Brain microvascular endothelial cell (primary cell): ENCODE measurements around the gene MYPOP.
"Not testable (repeated sequence)": the region's sequence is repeated elsewhere in the genome, so short reads cannot be mapped to it uniquely, and the experiment has no call there.

Source experiments
- DNase-seq: peaks from one replicate; pipeline ENCODE4 v3.0.0-alpha.2; 2020
- H3K27ac ChIP-seq: fragments of 250-450 bp; sonication (Bioruptor Pico); 2 replicates; pipeline ENCODE4 v1.5.1; 2020; ENCODE audit warnings: mild to moderate bottlenecking, moderate library complexity
- H3K27me3 ChIP-seq: fragments of 250-450 bp; sonication (Bioruptor Pico); replicated peaks from 2 replicates; pipeline ENCODE4 v1.5.1; 2020; ENCODE audit warnings: mild to moderate bottlenecking
- H3K36me3 ChIP-seq: fragments of 250-450 bp; sonication (Bioruptor Pico); replicated peaks from 2 replicates; pipeline ENCODE4 v1.5.1; 2020; ENCODE audit warnings: mild to moderate bottlenecking
- H3K4me3 ChIP-seq: 2 replicates; pipeline ENCODE4 v1.5.1; 2011; ENCODE audit warnings: low read depth, mild to moderate bottlenecking, control low read depth, low read length, moderate library complexity
- CTCF ChIP-seq: IDR thresholded peaks from 2 replicates; pipeline ENCODE4 v1.5.1; 2011; ENCODE audit warnings: low read depth, mild to moderate bottlenecking, moderate library complexity, low read length, control low read depth, inconsistent platforms; ENCODE audit errors: missing control alignments
- in situ Hi-C: cut with HindIII; loops from 2 replicates; pipeline ENCODE4 v1.10.0; 2017; ENCODE audit warnings: low sequenced_read_pairs, low pct_ligation_motif_present

The MYPOP gene

GRCh38 chr19:45873219-45873772, 29.1 kb downstream of the MYPOP start:
- no peaks in the 10 kb centered on the region for H3K27me3 ChIP-seq
- in situ Hi-C loops: no loop called here
- H3K36me3 ChIP-seq: no peaks in the 10 kb centered on the region
- no peak overlapping the region for H3K27ac ChIP-seq
- no peak for DNase-seq
- no peak overlapping the region for H3K4me3 ChIP-seq
- TF ChIP-seq CTCF: no peak

GRCh38 chr19:45872095-45872919, 30.1 kb downstream of the MYPOP start:
- H3K4me3 ChIP-seq: no peak overlapping the region

GRCh38 chr19:45870798-45871197, 31.6 kb downstream of the MYPOP start:
- in situ Hi-C loops: no loop called here

More at GRCh38 chr19:45872095-45872919, 30.1 kb downstream of the MYPOP start:
- Histone ChIP-seq H3K27ac (no peak overlapping the region), H3K36me3 (no peaks in the 10 kb centered on the region), H3K27me3 (no peaks in the 10 kb centered on the region)
- TF ChIP-seq CTCF: no peak
- in situ Hi-C loops: no loop called here
- DNase-seq: no peak

GRCh38 chr19:45867241-45867640, 35.2 kb downstream of the MYPOP start:
- peaks cover 21% of the 10 kb centered on the region for H3K27me3 ChIP-seq
- in situ Hi-C loops, DNase-seq, H3K36me3 ChIP-seq, H3K27ac ChIP-seq, H3K4me3 ChIP-seq: not testable (repeated sequence)

More at GRCh38 chr19:45870798-45871197, 31.6 kb downstream of the MYPOP start:
- no peak for DNase-seq
- H3K4me3 ChIP-seq: no peak overlapping the region
- no peak for TF ChIP-seq CTCF
- no peak overlapping the region for H3K27ac ChIP-seq
- H3K36me3 ChIP-seq: no peaks in the 10 kb centered on the region
- no peaks in the 10 kb centered on the region for H3K27me3 ChIP-seq

- Histone ChIP-seq H3K27me3 (peaks cover 21% of the 10 kb centered on the region), H3K27ac (no peak overlapping the region), H3K4me3 (no peak overlapping the region), H3K36me3 (no peaks in the 10 kb centered on the region)
- in situ Hi-C loops: no loop called here
- TF ChIP-seq CTCF: no peak
- no peak for DNase-seq
Measured at GRCh38 chr19:45866400-45867176, 35.8 kb downstream of the MYPOP start.

GRCh38 chr19:45865269-45865948, 37.0 kb downstream of the MYPOP start:
- Histone ChIP-seq H3K4me3 (no peak overlapping the region), H3K36me3 (no peaks in the 10 kb centered on the region), H3K27me3 (peaks cover 21% of the 10 kb centered on the region), H3K27ac (no peak overlapping the region)
- in situ Hi-C loops: no loop called here
- no peak for DNase-seq
- TF ChIP-seq CTCF: no peak
